ENCODE results near the gene INSR.
"Not testable (repeated sequence)": the region's sequence is repeated elsewhere in the genome, so short reads cannot be mapped to it uniquely, and the experiment has no call there.

INSR gene

GRCh38 chr19:7326105-7326877, 32.1 kb upstream of the INSR start:
- ChIA-PET POLR2A (no interaction called here), CTCF (interaction anchor here (0.8 to 2.5 kb wide), 10 partner anchors 15 to 227 kb away, joined by 3 to 8 read pairs (median 4); no protein-coding TSS in a partner anchor)
- peak; percentile 12 for TF ChIP-seq CTCF (IDR thresholded peaks at IDR 0.05; ENCODE audit: insufficient read depth, low read length, missing control alignments)
- DNase-seq (ENCODE audit: low read depth, low spot score), result no peak
- no peak overlapping the region for H3K4me3 ChIP-seq (ENCODE audit: low read depth, low read length)

GRCh38 chr19:7318176-7318575, 24.0 kb upstream of the INSR start:
- CTCF ChIA-PET, result interaction anchor here (1.4 kb wide), 1 partner anchor 22 kb away, joined by 4 read pairs; no protein-coding TSS in a partner anchor

GRCh38 chr19:7312816-7313215, 18.6 kb upstream of the INSR start:
- no peak for TF ChIP-seq CTCF (IDR thresholded peaks at IDR 0.05; ENCODE audit: insufficient read depth, low read length, missing control alignments)
- CTCF ChIA-PET, result no interaction called here
- no peak for DNase-seq (ENCODE audit: low read depth, low spot score)
- POLR2A ChIA-PET, result no interaction called here
- no peak overlapping the region for H3K4me3 ChIP-seq (ENCODE audit: low read depth, low read length)

More at GRCh38 chr19:7318176-7318575, 24.0 kb upstream of the INSR start:
- H3K4me3 ChIP-seq (ENCODE audit: low read depth, low read length), result no peak overlapping the region
- POLR2A ChIA-PET, result no interaction called here
- no peak for DNase-seq (ENCODE audit: low read depth, low spot score)
- TF ChIP-seq CTCF (IDR thresholded peaks at IDR 0.05; ENCODE audit: insufficient read depth, low read length, missing control alignments), result no peak

- ChIA-PET CTCF (interaction anchor here (1.0 kb wide), 1 partner anchor 19 kb away, joined by 4 read pairs; no protein-coding TSS in a partner anchor), POLR2A (no interaction called here)
- no peak overlapping the region for H3K4me3 ChIP-seq (ENCODE audit: low read depth, low read length)
- DNase-seq (ENCODE audit: low read depth, low spot score), result no peak
- no peak for TF ChIP-seq CTCF (IDR thresholded peaks at IDR 0.05; ENCODE audit: insufficient read depth, low read length, missing control alignments)
Observed at GRCh38 chr19:7311911-7312310, 17.7 kb upstream of the INSR start.

GRCh38 chr19:7308327-7308726, 14.1 kb upstream of the INSR start:
- DNase-seq (ENCODE audit: low read depth, low spot score); H3K4me3 ChIP-seq (ENCODE audit: low read depth, low read length); POLR2A ChIA-PET: not testable (repeated sequence)
- CTCF ChIA-PET, result interaction anchor here (1.0 to 1.2 kb wide), 2 partner anchors 36 to 46 kb away, joined by 3 to 4 read pairs; no protein-coding TSS in a partner anchor

GRCh38 chr19:7307590-7308218, 13.5 kb upstream of the INSR start:
- POLR2A ChIA-PET, result no interaction called here
- no peak for DNase-seq (ENCODE audit: low read depth, low spot score)
- TF ChIP-seq CTCF (IDR thresholded peaks at IDR 0.05; ENCODE audit: insufficient read depth, low read length, missing control alignments), result no peak
- no peak overlapping the region for H3K4me3 ChIP-seq (ENCODE audit: low read depth, low read length)
- CTCF ChIA-PET, result interaction anchor here (1.0 to 1.2 kb wide), 2 partner anchors 35 to 47 kb away, joined by 3 to 4 read pairs; no protein-coding TSS in a partner anchor

All from AG04449 (cell line).